GM18498 (cell line): ENCODE measurements around the gene SLC25A17.
"Not testable (repeated sequence)": the region's sequence is repeated elsewhere in the genome, so short reads cannot be mapped to it uniquely, and the experiment has no call there.

Experiments
- ATAC-seq: cut with Tn5 transposase; IDR thresholded peaks from one replicate; pipeline ENCODE4 v1.9.1; 2021; ENCODE audit warnings: mild to moderate bottlenecking, moderate library complexity; ENCODE audit not compliant: unreplicated experiment

Gene SLC25A17, protein sequence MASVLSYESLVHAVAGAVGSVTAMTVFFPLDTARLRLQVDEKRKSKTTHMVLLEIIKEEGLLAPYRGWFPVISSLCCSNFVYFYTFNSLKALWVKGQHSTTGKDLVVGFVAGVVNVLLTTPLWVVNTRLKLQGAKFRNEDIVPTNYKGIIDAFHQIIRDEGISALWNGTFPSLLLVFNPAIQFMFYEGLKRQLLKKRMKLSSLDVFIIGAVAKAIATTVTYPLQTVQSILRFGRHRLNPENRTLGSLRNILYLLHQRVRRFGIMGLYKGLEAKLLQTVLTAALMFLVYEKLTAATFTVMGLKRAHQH

DNA sequence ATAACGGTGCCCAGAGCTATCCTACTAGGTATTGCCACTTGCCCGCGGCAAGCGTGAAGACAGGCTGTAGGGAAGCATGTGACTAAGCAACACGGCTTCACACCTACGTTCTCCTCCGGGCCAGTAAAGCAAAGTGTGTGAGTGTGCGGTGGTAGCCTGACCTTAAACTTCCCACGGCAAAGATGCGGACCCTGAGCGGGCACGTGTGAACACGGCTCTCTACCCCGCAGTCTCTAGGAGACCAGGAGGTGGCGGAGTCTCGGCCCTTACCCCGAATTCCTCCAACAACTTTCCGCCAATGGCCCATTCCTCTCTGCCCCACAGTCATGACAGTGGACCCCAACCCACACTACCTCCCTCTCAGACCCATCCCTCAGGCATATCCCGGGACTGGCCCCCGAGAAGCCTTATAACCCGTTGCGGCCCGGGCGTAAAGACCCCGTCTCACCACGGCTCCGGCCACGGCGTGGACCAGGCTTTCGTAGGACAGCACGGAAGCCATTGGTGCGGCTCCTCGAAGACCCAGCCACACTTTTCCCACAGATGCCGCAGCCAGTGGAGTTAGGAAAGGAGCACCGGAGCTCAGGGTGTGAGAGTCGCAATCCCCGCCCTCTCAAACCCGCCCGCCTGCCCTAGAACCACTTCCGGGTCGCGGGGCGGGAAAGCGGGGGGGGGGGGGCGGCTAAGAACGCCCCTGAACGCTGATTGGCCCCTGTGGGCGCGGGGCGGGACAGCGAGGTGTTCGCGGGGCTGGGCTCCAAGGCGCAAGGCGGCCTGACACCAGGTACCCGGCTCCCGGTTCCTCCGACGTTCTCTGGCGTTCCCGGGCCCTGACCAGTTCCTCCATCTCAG is at the start of gene SLC25A17:
TSS of gene SLC25A17 (minus strand) at position 600 of the 852 bp plus-strand sequence. CDS start at position 502, 98 bp downstream.
- ATAC-seq, result peak; percentile 82

GRCh38 chr22:40868379-40868778 is 49.2 kb upstream of the SLC25A17 start:
- not testable (repeated sequence) for ATAC-seq

GRCh38 chr22:40867109-40867508 is 48.0 kb upstream of the SLC25A17 start:
- ATAC-seq, result no peak

DNA sequence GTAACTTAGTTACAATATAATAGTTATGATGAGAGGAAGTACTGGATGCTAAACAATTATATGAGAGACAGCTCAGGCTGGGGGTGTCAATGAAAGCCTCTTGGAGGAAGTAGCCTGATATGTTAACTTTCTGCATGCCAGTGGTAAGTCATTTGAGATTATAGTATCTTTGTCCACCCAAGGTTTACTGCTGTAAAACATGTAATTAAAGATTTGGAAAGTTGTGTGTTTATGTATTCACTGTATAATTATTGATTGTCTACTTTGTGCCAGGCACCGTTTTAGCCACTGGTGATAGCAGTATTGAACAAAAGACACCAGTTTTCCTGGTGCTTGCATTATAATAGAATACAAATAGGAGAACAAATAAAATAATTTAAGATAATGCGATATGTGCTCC is 43.4 kb upstream of the SLC25A17 start:
- no peak for ATAC-seq

GRCh38 chr22:40862013-40862412 is 42.9 kb upstream of the SLC25A17 start, which contains the start of gene DNAJB7:
Gene DNAJB7 (minus strand): TSS chr22:40862113. CDS start chr22:40861994, 119 bp downstream.
- no peak for ATAC-seq

- ATAC-seq, result no peak
Measured at GRCh38 chr22:40857309-40857855, 38.2 kb upstream of the SLC25A17 start.

DNA sequence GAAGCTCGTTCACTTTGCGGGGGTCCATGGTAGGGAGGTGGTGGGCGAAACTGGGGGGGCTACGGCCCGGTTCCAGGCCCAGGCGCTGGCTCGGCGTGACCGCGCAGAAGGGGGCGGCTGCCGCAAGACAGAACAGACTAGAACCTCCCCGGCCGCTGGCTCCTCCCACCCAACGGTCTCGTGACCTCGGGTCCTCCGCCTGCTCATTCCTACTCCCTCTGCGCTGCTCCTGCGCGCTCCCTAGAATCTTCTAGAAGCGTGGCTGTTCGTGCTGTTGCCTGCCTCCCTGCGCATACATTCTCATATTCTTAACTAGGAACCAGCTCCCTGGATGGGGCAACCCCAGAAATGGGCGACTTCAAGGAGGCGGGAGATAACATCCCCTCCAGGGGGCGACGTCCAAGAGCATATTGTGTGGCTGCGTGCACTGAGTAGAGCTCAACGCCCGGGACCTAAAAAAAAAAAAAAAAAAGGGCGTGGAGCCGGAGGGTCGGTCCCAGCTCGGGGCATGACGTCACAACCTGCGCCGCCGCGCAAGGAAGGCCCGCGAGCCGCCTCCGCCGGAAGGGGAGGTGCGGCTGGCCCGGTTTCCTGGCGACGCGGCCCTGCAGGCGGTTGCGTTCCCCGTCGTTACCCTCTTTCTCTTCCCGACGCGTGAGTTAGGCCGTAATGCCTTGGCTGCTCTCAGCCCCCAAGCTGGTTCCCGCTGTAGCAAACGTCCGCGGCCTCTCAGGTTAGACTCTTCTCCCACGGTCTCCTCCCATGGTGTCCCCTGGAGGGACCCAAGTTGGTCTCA is 37.6 kb upstream of the SLC25A17 start, which contains the start of the genes ST13 and XPNPEP3:
TSS of gene ST13 (minus strand) at position 127 of the 796 bp plus-strand sequence. CDS start at position 28, 99 bp downstream.
TSS of gene XPNPEP3 (plus strand) at position 636 of the 796 bp plus-strand sequence. CDS start at position 670, 34 bp downstream.
- ATAC-seq, result peak; percentile 92

- peak; percentile 30 for ATAC-seq
Measured at GRCh38 chr22:40855979-40856512, 36.9 kb upstream of the SLC25A17 start.

DNA sequence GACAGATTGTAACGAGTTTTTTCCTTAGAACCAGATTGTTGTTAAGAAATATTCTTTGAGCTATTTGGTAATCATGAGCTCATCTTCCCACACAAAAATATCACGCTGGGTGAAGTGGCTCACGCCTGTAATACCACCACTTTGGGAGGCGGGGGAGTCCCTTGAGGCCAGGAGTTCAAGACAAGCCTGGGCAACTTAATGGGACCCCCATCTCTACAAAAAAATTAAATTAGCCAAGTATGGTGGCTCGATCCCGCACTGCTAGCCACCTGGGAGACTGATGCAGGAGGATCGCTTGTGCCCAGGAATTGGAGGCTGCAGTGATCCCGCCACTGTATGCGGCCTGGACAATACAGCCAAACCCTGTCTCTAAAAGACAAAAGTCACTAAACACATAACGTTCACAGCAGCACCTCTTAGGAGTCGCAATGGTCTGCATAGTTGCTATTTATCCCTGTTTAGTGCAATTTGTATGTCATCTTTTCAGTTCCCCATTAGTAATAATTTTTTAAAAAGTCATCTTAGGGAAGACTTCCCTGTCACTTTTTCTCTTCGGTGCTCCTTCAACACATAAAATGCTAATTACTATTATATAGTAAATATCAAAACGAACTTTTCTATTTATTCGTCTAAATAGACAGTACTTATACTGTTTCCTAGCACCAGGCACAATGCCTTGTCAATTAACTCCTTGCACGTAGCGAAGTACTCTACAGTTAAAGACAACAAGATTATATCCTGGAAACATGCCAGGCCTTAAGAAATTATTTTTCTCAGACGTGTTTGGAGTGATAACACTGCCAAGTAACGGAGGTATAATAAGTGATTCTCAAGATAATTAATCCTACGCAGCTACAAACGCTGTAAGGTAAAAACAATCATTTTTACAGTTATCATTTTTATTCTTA is 36.2 kb upstream of the SLC25A17 start:
- no peak for ATAC-seq

- ATAC-seq, result no peak
Measured at GRCh38 chr22:40853961-40854360, 34.8 kb upstream of the SLC25A17 start.

- ATAC-seq, result no peak
Measured at GRCh38 chr22:40853333-40853732, 34.2 kb upstream of the SLC25A17 start.

DNA sequence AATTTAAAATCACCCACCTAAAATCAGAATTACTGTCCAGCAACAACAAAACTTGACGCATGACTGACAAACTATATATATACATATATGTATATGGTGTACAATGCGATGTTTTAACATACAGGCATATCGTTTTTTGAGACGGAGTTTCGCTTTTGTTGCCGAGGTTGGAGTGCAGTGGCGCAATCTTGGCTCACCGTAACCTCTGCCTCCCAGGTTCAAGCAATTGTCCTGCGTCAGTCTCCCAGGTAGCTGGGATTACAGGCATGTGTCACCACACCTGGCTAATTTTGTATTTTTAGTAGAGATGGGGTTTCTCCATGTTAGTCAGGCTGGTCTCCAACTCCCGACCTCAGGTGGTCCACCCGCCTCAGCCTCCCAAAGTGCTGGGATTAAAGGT is 26.7 kb upstream of the SLC25A17 start:
- not testable (repeated sequence) for ATAC-seq

DNA sequence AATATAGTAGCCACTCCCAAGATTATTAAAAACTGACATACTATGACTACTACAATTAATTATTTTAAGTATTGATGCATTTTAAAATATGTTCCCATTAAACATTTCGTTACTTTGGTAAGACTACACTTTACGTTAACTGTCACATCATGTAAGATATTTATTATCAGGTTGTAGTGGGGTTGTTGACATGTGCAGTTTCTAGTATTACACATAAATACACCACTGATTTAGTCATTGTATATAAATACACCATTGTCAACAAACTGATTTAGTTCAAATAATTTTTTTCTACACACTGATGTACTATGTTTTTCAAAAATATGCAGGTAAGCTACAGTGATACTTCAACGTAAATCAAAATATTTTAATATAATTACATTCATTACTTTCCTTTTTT is 25.8 kb upstream of the SLC25A17 start:
- ATAC-seq, result no peak

DNA sequence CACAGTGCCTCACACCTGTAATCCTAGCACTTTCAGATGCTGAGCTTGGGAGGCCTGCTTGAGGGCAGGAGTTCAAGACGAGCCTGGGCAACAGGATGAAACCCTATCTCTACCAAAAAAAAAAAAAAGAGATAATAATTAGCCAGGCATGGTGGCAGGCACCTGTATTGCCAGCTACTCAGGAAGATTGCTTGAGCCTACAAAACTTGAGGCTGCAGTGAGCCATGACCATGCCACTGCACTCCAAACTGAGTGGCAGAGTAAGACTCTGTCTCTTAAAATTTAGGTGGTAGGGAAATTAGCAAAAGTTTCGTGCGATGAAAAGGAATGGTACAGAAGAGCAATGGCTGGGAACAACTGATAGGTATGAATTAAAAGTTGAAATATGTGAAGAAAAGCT is 19.3 kb upstream of the SLC25A17 start:
- ATAC-seq, result no peak

GRCh38 chr22:40834619-40835018 is 15.5 kb upstream of the SLC25A17 start:
- no peak for ATAC-seq

- no peak for ATAC-seq
Measured at GRCh38 chr22:40829131-40829530, 10.0 kb upstream of the SLC25A17 start.

DNA sequence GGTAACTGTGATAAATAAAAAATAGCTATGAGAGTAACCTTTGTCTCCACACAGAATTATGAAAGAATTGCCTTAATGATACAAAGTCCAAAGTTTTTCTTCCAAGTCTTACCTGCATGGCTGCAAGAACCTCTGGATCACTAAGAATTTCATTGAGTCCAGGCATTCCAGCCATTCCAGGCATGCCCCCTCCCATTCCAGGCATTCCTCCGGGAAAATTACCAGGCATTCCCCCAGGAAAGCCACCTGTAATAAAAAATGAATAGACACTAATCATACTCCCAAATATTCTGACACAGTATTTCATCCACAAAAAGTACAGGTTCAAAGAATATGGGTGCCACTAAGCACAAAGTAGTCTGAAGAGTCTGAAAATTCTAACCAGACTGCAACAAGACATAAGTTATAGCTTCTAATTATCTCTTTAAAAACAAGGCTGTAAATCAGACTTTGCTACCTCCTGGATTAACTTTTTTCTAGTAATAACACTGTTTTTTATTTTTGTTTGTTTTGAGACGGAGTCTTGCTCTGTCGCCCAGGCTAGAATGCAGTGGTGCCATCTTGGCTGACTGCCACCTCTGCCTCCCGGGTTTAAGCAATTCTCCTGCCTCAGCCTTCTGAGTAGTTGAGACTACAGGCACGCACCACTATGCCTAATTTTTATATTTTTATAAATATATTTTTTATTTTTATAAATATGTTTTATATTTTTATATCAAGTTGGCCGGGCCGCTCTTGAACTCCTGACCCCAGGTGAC is 8.0 kb upstream of the SLC25A17 start:
- no peak for ATAC-seq

DNA sequence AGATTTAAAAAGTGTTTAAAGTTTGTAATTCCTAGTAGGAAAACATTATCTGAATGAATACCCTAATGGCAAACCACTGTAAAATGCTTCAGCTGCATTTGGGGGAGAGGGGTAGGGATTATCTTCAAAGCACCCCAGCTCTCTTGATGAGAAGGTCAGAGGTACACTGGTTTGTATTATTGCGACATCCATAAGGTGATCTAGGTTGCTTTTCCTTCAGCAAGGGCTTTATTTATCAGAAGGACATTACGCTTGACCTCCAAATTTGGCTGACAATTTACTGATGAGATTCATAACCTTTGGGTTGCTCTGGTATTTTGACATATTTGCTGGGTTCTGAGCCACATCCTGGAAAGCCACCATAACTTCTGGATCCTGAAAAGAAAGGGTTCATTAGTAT is 7.1 kb upstream of the SLC25A17 start:
- not testable (repeated sequence) for ATAC-seq
